SK-N-SH treated with all-trans-retinoic acid at 6 μM for 48 hours (cell line): ENCODE results near the gene ARMH3.
"Not testable (repeated sequence)": the region's sequence is repeated elsewhere in the genome, so short reads cannot be mapped to it uniquely, and the experiment has no call there.

Experiments used
- ATAC-seq: fragments of 200-7000 bp; cut with Tn5 transposase; 3 replicates; pipeline ENCODE4 v1.9.1; 2020; ENCODE audit warnings: mild to moderate bottlenecking, moderate library complexity
- BACH2 ChIP-seq: fragments of 250-450 bp; sonication (Bioruptor Pico); IDR thresholded peaks from 2 replicates; pipeline ENCODE4 v1.9.0; 2021; ENCODE audit warnings: mild to moderate bottlenecking, borderline replicate concordance
- CSDC2 ChIP-seq: fragments of 250-450 bp; sonication (Bioruptor Pico); IDR thresholded peaks from 2 replicates; pipeline ENCODE4 v1.5.0; 2020; ENCODE audit warnings: mild to moderate bottlenecking, moderate library complexity
- ESRRG ChIP-seq: fragments of 250-450 bp; sonication (Bioruptor Pico); IDR thresholded peaks from 2 replicates; pipeline ENCODE4 v1.6.1; 2021; ENCODE audit warnings: mild to moderate bottlenecking
- GLIS3 ChIP-seq: fragments of 250-450 bp; sonication (Bioruptor Pico); IDR thresholded peaks from 2 replicates; pipeline ENCODE4 v1.5.0; 2020; ENCODE audit warnings: mild to moderate bottlenecking, moderate library complexity
- ISL1 ChIP-seq: fragments of 250-450 bp; sonication (Bioruptor Pico); IDR thresholded peaks from 2 replicates; pipeline ENCODE4 v2.1.2; 2022; ENCODE audit warnings: mild to moderate bottlenecking, moderate library complexity
- OSR1 ChIP-seq: fragments of 250-450 bp; sonication (Bioruptor Pico); IDR thresholded peaks from 2 replicates; pipeline ENCODE4 v1.8.0; 2022; ENCODE audit warnings: moderate library complexity, mild to moderate bottlenecking, inconsistent platforms
- RARB ChIP-seq: fragments of 250-450 bp; sonication (Bioruptor Pico); IDR thresholded peaks from 2 replicates; pipeline ENCODE4 v1.8.0; 2021; ENCODE audit warnings: mild to moderate bottlenecking, moderate library complexity
- SNAI2 ChIP-seq: fragments of 250-450 bp; sonication (Bioruptor Pico); IDR thresholded peaks from 2 replicates; pipeline ENCODE4 v1.5.0; 2020; ENCODE audit warnings: mild to moderate bottlenecking, moderate library complexity
- TCF4 ChIP-seq: fragments of 250-450 bp; sonication (Bioruptor Pico); IDR thresholded peaks from 2 replicates; pipeline ENCODE4 v1.8.0; 2021; ENCODE audit warnings: mild to moderate bottlenecking, moderate library complexity, borderline replicate concordance
- TOX ChIP-seq: fragments of 250-450 bp; sonication (Bioruptor Pico); IDR thresholded peaks from 2 replicates; pipeline ENCODE4 v1.8.0; 2021; ENCODE audit warnings: mild to moderate bottlenecking, moderate library complexity, borderline replicate concordance
- ZC3H10 ChIP-seq: fragments of 250-450 bp; sonication (Bioruptor Pico); IDR thresholded peaks from 2 replicates; pipeline ENCODE4 v1.5.1; 2021; ENCODE audit warnings: mild to moderate bottlenecking, moderate library complexity
- ZFP3 ChIP-seq: fragments of 250-450 bp; sonication (Bioruptor Pico); IDR thresholded peaks from 2 replicates; pipeline ENCODE4 v1.5.0; 2020; ENCODE audit warnings: mild to moderate bottlenecking, moderate library complexity
- ZFP30 ChIP-seq: fragments of 450-650 bp; formaldehyde crosslinking; IDR thresholded peaks from 2 replicates; pipeline ENCODE4 v1.5.0; 2022; ENCODE audit warnings: mild to moderate bottlenecking, moderate library complexity
- ZNF565 ChIP-seq: fragments of 450-650 bp; formaldehyde crosslinking; conservative IDR thresholded peaks from 2 replicates; pipeline ENCODE4 v1.5.0; 2020; ENCODE audit warnings: low read depth, mild to moderate bottlenecking, moderate library complexity
- ZNF70 ChIP-seq: fragments of 450-650 bp; formaldehyde crosslinking; IDR thresholded peaks from 2 replicates; pipeline ENCODE4 v1.5.0; 2020; ENCODE audit warnings: mild to moderate bottlenecking, moderate library complexity
- ZNF8 ChIP-seq: fragments of 450-650 bp; formaldehyde crosslinking; IDR thresholded peaks from 2 replicates; pipeline ENCODE4 v1.5.0; 2020; ENCODE audit warnings: mild to moderate bottlenecking, moderate library complexity
- TF ChIP-seq, protein P1 (sequence below): fragments of 250-450 bp; sonication (Bioruptor Pico); IDR thresholded peaks from 2 replicates; pipeline ENCODE4 v1.8.0; 2021; ENCODE audit warnings: low read depth, mild to moderate bottlenecking, moderate library complexity, borderline replicate concordance
- TF ChIP-seq, protein P2 (sequence below): fragments of 250-450 bp; sonication (Bioruptor Pico); IDR thresholded peaks from 2 replicates; pipeline ENCODE4 v1.5.0; 2020; ENCODE audit warnings: mild to moderate bottlenecking, moderate library complexity
- TF ChIP-seq, protein P3 (sequence below): fragments of 250-450 bp; sonication (Bioruptor Pico); IDR thresholded peaks from 2 replicates; pipeline ENCODE4 v1.5.1; 2020; ENCODE audit warnings: low read depth, mild to moderate bottlenecking, moderate library complexity
- TF ChIP-seq, protein P4 (sequence below): fragments of 250-450 bp; sonication (Bioruptor Pico); IDR thresholded peaks from 2 replicates; pipeline ENCODE4 v1.8.0; 2020; ENCODE audit warnings: mild to moderate bottlenecking, moderate library complexity, borderline replicate concordance
- TF ChIP-seq, protein P5 (sequence below): fragments of 250-450 bp; sonication (Bioruptor Pico); IDR thresholded peaks from 2 replicates; pipeline ENCODE4 v1.5.1; 2021; ENCODE audit warnings: mild to moderate bottlenecking, moderate library complexity

Gene ARMH3

DNA sequence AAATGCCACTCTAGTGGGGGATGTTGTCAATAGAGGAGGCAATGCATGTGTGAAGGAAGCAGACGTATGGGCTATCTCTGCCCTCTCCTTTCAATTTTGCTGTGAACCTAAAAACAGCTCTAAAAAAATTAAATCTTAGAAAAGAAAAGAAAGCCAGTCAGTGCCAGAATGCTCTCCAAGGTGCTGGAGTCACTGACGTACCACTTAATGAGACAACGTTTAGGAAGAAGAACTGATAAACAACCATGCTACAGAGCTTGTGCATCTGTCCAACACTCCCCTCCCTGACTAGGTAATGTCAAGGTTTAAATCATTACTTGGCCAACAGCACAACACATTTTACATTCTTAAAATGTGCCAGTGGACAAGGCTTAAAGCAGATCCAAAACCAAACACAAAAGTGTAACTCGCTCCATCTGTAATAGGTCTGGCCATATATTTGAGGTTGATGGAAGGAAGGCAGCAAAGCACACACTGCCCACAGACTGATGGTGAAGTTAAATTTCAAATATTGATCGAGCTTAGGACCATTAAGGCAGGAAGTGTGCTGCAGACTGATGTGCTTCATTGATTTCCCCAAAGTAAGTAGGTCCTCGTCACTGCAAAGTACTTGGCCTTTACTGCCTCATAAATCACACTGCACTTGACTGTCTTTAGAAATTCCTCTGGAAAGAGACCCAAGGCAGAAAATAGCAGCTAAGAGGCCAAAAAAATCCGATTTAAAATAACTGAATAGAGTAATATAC, 15.5 kb downstream of the ARMH3 start:
- TF ChIP-seq TOX (no peak), TCF4 (CRISPR knock-in tag) (no peak), ZNF565 (CRISPR knock-in tag) (no peak), ZFP3 (CRISPR knock-in tag) (no peak), SNAI2 (no peak), CSDC2 (CRISPR knock-in tag) (no peak), ESRRG (CRISPR knock-in tag) (no peak), RARB (CRISPR knock-in tag) (no peak), OSR1 (CRISPR knock-in tag) (no peak), ZNF70 (no peak), ZFP30 (CRISPR knock-in tag) (no peak), ISL1 (no peak), ZNF8 (CRISPR knock-in tag) (no peak), ZC3H10 (CRISPR knock-in tag) (no peak)
- TF ChIP-seq, protein P1, sequence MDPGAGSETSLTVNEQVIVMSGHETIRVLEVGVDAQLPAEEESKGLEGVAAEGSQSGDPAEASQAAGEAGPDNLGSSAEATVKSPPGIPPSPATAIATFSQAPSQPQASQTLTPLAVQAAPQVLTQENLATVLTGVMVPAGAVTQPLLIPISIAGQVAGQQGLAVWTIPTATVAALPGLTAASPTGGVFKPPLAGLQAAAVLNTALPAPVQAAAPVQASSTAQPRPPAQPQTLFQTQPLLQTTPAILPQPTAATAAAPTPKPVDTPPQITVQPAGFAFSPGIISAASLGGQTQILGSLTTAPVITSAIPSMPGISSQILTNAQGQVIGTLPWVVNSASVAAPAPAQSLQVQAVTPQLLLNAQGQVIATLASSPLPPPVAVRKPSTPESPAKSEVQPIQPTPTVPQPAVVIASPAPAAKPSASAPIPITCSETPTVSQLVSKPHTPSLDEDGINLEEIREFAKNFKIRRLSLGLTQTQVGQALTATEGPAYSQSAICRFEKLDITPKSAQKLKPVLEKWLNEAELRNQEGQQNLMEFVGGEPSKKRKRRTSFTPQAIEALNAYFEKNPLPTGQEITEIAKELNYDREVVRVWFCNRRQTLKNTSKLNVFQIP = no peak
- TF ChIP-seq, protein P2, sequence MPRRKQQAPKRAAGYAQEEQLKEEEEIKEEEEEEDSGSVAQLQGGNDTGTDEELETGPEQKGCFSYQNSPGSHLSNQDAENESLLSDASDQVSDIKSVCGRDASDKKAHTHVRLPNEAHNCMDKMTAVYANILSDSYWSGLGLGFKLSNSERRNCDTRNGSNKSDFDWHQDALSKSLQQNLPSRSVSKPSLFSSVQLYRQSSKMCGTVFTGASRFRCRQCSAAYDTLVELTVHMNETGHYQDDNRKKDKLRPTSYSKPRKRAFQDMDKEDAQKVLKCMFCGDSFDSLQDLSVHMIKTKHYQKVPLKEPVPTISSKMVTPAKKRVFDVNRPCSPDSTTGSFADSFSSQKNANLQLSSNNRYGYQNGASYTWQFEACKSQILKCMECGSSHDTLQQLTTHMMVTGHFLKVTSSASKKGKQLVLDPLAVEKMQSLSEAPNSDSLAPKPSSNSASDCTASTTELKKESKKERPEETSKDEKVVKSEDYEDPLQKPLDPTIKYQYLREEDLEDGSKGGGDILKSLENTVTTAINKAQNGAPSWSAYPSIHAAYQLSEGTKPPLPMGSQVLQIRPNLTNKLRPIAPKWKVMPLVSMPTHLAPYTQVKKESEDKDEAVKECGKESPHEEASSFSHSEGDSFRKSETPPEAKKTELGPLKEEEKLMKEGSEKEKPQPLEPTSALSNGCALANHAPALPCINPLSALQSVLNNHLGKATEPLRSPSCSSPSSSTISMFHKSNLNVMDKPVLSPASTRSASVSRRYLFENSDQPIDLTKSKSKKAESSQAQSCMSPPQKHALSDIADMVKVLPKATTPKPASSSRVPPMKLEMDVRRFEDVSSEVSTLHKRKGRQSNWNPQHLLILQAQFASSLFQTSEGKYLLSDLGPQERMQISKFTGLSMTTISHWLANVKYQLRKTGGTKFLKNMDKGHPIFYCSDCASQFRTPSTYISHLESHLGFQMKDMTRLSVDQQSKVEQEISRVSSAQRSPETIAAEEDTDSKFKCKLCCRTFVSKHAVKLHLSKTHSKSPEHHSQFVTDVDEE (CRISPR knock-in tag) = no peak
- TF ChIP-seq, protein P3, sequence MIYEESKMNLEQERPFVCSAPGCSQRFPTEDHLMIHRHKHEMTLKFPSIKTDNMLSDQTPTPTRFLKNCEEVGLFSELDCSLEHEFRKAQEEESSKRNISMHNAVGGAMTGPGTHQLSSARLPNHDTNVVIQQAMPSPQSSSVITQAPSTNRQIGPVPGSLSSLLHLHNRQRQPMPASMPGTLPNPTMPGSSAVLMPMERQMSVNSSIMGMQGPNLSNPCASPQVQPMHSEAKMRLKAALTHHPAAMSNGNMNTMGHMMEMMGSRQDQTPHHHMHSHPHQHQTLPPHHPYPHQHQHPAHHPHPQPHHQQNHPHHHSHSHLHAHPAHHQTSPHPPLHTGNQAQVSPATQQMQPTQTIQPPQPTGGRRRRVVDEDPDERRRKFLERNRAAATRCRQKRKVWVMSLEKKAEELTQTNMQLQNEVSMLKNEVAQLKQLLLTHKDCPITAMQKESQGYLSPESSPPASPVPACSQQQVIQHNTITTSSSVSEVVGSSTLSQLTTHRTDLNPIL (CRISPR knock-in tag) = no peak
- ATAC-seq = no peak

DNA sequence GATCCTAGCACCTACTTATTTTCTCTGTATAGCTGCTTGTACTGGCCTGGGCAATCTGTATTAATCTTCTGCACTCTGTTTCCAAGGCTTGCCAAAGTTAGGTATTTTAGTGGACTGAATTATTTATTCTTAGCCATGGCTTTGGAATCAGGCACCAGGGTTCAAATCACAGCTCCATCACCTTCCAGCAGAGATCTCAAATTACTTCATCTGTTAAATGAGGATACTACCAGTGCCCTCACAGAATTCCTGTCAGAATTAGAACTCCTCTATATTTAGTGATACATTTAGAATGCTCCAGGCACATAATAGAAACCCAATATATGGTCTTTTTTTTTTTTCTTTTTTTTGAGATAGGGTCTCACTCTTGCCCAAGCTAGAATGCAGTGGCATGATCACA, 17.6 kb downstream of the ARMH3 start:
- no peak for ATAC-seq
- no peak for TF ChIP-seq RARB (CRISPR knock-in tag)
- TF ChIP-seq TCF4 (CRISPR knock-in tag) = no peak
- TF ChIP-seq, protein P4, sequence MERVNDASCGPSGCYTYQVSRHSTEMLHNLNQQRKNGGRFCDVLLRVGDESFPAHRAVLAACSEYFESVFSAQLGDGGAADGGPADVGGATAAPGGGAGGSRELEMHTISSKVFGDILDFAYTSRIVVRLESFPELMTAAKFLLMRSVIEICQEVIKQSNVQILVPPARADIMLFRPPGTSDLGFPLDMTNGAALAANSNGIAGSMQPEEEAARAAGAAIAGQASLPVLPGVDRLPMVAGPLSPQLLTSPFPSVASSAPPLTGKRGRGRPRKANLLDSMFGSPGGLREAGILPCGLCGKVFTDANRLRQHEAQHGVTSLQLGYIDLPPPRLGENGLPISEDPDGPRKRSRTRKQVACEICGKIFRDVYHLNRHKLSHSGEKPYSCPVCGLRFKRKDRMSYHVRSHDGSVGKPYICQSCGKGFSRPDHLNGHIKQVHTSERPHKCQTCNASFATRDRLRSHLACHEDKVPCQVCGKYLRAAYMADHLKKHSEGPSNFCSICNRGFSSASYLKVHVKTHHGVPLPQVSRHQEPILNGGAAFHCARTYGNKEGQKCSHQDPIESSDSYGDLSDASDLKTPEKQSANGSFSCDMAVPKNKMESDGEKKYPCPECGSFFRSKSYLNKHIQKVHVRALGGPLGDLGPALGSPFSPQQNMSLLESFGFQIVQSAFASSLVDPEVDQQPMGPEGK = no peak
- no peak for TF ChIP-seq SNAI2
- TF ChIP-seq TOX = no peak
- no peak for TF ChIP-seq ZFP30 (CRISPR knock-in tag)
- TF ChIP-seq GLIS3 (CRISPR knock-in tag) = no peak
- TF ChIP-seq CSDC2 (CRISPR knock-in tag) = no peak

DNA sequence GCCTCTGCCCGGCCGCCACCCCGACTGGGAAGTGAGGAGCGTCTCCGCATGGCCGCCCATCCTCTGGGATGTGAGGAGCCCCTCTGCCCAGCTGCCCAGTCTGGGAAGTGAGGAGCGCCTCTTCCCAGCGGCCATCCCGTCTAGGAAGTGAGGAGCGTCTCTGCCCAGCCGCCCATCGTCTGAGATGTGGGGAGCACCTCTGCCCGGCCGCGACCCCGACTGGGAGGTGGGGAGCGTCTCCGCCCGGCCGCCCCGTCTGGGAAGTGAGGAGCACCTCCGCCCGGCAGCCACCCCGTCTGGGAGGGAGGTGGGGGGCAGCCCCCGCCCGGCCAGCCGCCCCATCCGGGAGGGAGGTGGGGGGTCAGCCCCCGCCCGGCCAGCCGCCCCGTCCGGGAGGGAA, 20.2 kb downstream of the ARMH3 start:
- ATAC-seq = not testable (repeated sequence)

DNA sequence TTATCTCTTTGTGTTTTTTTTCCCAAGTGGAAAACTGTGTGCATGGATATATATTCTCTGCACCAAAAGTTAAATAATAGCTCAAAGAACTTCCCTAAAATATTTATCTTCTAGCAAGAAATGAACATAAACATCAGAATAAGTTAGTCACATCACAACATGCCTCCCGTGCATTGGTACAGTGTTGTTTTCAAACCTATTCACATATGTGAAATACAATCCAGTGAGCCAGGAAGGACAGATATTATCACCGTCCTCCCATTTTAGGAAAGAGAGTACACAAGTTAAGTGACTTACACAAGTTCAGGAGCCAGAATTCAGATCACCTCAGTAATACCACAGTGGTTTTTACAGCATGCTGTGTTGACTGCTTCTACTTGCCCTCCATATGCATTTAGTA, 22.2 kb downstream of the ARMH3 start:
- ATAC-seq = no peak
- TF ChIP-seq OSR1 (CRISPR knock-in tag) = no peak
- TF ChIP-seq BACH2 = no peak

DNA sequence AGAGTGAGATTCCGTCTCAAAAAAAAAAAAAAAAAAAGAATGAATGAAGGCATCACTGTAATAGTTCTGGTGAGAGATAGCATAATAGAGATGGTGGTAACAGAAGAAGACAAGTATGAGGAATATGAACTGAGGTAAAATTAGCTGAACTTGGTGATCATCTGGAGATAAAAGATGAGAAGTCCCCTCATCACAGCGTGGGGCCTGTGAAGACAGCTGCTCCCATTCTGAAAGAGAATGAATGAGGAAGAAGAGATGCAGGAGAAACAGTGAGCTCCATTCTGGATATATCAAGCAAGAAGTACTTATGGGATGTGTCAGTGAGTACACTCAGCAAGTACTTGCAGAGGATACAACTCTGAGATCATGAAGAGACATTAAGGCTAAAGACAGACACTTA, 28.7 kb downstream of the ARMH3 start:
- no peak for ATAC-seq
- TF ChIP-seq, protein P4 = no peak
- TF ChIP-seq RARB (CRISPR knock-in tag) (no peak), SNAI2 (no peak), ZNF565 (CRISPR knock-in tag) (no peak), ISL1 (no peak)
- TF ChIP-seq, protein P5, sequence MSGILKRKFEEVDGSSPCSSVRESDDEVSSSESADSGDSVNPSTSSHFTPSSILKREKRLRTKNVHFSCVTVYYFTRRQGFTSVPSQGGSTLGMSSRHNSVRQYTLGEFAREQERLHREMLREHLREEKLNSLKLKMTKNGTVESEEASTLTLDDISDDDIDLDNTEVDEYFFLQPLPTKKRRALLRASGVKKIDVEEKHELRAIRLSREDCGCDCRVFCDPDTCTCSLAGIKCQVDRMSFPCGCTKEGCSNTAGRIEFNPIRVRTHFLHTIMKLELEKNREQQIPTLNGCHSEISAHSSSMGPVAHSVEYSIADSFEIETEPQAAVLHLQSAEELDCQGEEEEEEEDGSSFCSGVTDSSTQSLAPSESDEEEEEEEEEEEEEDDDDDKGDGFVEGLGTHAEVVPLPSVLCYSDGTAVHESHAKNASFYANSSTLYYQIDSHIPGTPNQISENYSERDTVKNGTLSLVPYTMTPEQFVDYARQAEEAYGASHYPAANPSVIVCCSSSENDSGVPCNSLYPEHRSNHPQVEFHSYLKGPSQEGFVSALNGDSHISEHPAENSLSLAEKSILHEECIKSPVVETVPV (CRISPR knock-in tag) = no peak
- TF ChIP-seq, protein P3 (CRISPR knock-in tag) = no peak
